GM12878 (cell line): ENCODE measurements around the gene MARVELD1.
"Not testable (repeated sequence)": the region's sequence is repeated elsewhere in the genome, so short reads cannot be mapped to it uniquely, and the experiment has no call there.

ENCODE experiments used
- CEBPB ChIP-seq, 2 experiments: fragments of 150-350 bp in 1 of 2; IDR thresholded peaks; 2 replicates each; pipeline ENCODE4 v1.6.1; 2012 to 2014; ENCODE audit warnings: low read depth in 2 of 2, low read length in 2 of 2, borderline replicate concordance in 1 of 2, inconsistent platforms in 1 of 2
- CREM ChIP-seq: IDR thresholded peaks from 2 replicates; pipeline ENCODE4 v1.6.1; 2014; ENCODE audit warnings: antibody characterized with exemption, low read depth
- EZH2 ChIP-seq: IDR thresholded peaks from 2 replicates; pipeline ENCODE4 v1.6.1; 2012; ENCODE audit warnings: low read depth, mild to moderate bottlenecking, control low read depth, inconsistent platforms, low read length, borderline replicate concordance; ENCODE audit not compliant: control insufficient read depth
- FOXM1 ChIP-seq: IDR thresholded peaks from 2 replicates; pipeline ENCODE4 v1.6.1; 2012; ENCODE audit warnings: low read depth, mild to moderate bottlenecking, inconsistent platforms, low read length, moderate library complexity
- HDAC6 ChIP-seq: fragments of 200-600 bp; sonication (generic); IDR thresholded peaks from one replicate; pipeline ENCODE4 v1.8.0; 2017; ENCODE audit warnings: antibody characterized with exemption; ENCODE audit not compliant: unreplicated experiment
- NFIC ChIP-seq: IDR thresholded peaks from 2 replicates; pipeline ENCODE4 v1.6.1; 2012; ENCODE audit warnings: low read depth, mild to moderate bottlenecking, inconsistent platforms, low read length, moderate library complexity
- POLR2A ChIP-seq: IDR thresholded peaks from 2 replicates; pipeline ENCODE4 v1.6.1; 2011; ENCODE audit warnings: low read depth, mild to moderate bottlenecking, low read length
- POLR2AphosphoS2 ChIP-seq: IDR thresholded peaks from 2 replicates; pipeline ENCODE4 v1.6.1; 2011; ENCODE audit warnings: low read depth, mild to moderate bottlenecking, low read length, improper control_type of control experiment, moderate library complexity
- POLR2AphosphoS5 ChIP-seq: IDR thresholded peaks from 2 replicates; pipeline ENCODE4 v1.6.1; 2011; ENCODE audit warnings: mild to moderate bottlenecking, low read length, inconsistent platforms
- SREBF2 ChIP-seq: IDR thresholded peaks from 2 replicates; pipeline ENCODE4 v1.6.1; 2012; ENCODE audit warnings: mild to moderate bottlenecking, low read length
- ZBTB40 ChIP-seq: fragments of 450-650 bp; IDR thresholded peaks from 2 replicates; pipeline ENCODE4 v1.6.1; 2016; ENCODE audit warnings: mild to moderate bottlenecking, moderate library complexity, borderline replicate concordance
- TF ChIP-seq, protein P1 (sequence below), 3 experiments: IDR thresholded peaks in 2 of 3; conservative IDR thresholded peaks in 1 of 3; 2 replicates each; pipeline ENCODE4 v1.5.1; 2011; ENCODE audit warnings: low read depth in 3 of 3, low read length in 3 of 3, mild to moderate bottlenecking in 3 of 3, control low read depth in 2 of 3, moderate library complexity in 2 of 3, inconsistent platforms in 1 of 3, mixed read lengths in 1 of 3; ENCODE audit not compliant: control insufficient read depth in 2 of 3, insufficient read depth in 1 of 3; ENCODE audit errors: extremely low read depth in 1 of 3
- TF ChIP-seq, protein P2 (sequence below): IDR thresholded peaks from 2 replicates; pipeline ENCODE4 v1.6.1; 2012; ENCODE audit warnings: mild to moderate bottlenecking, low read depth, low read length

- TF ChIP-seq ZBTB40; EZH2; POLR2A; SREBF2; POLR2AphosphoS2; FOXM1; HDAC6; CREM; POLR2AphosphoS5; NFIC; CEBPB (IDR thresholded peaks at IDR 0.05; ENCODE audit: borderline replicate concordance in 1 of 2, low read depth in 2 of 2, low read length in 2 of 2): not testable (repeated sequence)
- TF ChIP-seq, protein P1, sequence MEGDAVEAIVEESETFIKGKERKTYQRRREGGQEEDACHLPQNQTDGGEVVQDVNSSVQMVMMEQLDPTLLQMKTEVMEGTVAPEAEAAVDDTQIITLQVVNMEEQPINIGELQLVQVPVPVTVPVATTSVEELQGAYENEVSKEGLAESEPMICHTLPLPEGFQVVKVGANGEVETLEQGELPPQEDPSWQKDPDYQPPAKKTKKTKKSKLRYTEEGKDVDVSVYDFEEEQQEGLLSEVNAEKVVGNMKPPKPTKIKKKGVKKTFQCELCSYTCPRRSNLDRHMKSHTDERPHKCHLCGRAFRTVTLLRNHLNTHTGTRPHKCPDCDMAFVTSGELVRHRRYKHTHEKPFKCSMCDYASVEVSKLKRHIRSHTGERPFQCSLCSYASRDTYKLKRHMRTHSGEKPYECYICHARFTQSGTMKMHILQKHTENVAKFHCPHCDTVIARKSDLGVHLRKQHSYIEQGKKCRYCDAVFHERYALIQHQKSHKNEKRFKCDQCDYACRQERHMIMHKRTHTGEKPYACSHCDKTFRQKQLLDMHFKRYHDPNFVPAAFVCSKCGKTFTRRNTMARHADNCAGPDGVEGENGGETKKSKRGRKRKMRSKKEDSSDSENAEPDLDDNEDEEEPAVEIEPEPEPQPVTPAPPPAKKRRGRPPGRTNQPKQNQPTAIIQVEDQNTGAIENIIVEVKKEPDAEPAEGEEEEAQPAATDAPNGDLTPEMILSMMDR (IDR thresholded peaks at IDR 0.05 in 2 of 3, conservative IDR thresholded peaks at IDR 0.05 in 1 of 3; ENCODE audit: control insufficient read depth in 2 of 3, extremely low read depth in 1 of 3, insufficient read depth in 1 of 3, low read depth in 3 of 3, low read length in 3 of 3), result not testable (repeated sequence)
- TF ChIP-seq, protein P2, sequence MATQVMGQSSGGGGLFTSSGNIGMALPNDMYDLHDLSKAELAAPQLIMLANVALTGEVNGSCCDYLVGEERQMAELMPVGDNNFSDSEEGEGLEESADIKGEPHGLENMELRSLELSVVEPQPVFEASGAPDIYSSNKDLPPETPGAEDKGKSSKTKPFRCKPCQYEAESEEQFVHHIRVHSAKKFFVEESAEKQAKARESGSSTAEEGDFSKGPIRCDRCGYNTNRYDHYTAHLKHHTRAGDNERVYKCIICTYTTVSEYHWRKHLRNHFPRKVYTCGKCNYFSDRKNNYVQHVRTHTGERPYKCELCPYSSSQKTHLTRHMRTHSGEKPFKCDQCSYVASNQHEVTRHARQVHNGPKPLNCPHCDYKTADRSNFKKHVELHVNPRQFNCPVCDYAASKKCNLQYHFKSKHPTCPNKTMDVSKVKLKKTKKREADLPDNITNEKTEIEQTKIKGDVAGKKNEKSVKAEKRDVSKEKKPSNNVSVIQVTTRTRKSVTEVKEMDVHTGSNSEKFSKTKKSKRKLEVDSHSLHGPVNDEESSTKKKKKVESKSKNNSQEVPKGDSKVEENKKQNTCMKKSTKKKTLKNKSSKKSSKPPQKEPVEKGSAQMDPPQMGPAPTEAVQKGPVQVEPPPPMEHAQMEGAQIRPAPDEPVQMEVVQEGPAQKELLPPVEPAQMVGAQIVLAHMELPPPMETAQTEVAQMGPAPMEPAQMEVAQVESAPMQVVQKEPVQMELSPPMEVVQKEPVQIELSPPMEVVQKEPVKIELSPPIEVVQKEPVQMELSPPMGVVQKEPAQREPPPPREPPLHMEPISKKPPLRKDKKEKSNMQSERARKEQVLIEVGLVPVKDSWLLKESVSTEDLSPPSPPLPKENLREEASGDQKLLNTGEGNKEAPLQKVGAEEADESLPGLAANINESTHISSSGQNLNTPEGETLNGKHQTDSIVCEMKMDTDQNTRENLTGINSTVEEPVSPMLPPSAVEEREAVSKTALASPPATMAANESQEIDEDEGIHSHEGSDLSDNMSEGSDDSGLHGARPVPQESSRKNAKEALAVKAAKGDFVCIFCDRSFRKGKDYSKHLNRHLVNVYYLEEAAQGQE, result not testable (repeated sequence)
These were observed 15.4 kb upstream of the MARVELD1 start for GRCh38 chr10:97698072-97698655.
